Testis (tissue), 2 donors: ENCODE measurements around the gene DAAM2.

ENCODE experiments used
- CTCF ChIP-seq, 3 experiments: fragments of 450-650 bp in 2 of 3; fragments of 200-600 bp in 1 of 3; sonication (generic) in 1 of 3; IDR thresholded peaks; one replicate each; pipeline ENCODE4 v1.5.1; 2016 to 2019; ENCODE audit warnings: antibody characterized with exemption in 3 of 3, mild to moderate bottlenecking in 2 of 3, moderate library complexity in 1 of 3
- POLR2A ChIP-seq: fragments of 450-650 bp; IDR thresholded peaks from one replicate; pipeline ENCODE4 v1.6.1; 2017; ENCODE audit warnings: antibody characterized with exemption, mild to moderate bottlenecking, moderate library complexity

DNA sequence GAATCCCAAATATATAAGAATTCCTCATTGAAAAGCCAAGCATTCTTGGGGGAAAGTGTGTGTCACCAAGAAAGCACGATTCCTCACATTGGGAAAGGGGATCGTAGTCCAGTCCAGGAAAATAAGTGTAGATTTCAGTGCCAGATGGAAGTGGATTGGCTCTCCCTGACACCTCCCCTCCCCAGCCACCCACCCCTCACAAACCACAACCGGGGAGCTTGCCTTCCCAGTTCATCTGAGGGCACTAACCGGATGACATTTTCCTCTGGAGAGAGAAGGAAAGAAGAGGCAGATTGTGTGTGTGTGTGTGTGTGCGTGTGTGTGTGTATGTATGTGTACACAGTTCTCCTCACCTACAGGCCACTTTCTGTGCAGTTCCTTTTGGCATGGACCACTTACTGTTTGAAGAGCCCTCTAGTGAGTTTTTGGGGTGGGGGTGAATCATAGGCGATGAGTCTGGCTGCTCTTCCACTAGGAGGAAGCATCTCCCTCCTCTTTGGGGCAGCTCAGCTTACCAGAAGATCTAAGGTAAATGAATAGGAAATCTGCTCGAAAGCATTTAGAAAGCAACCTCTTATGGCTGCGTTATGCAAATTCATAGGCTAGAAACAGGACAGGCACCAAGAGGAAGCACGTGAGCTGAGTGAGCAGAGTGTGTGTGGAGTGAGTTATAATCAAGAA is 20.8 kb downstream of the DAAM2 start:
- TF ChIP-seq CTCF (IDR thresholded peaks at IDR 0.05) (no peak), POLR2A (no peak)
